ENCODE data around the gene AXIN1.

DNA sequence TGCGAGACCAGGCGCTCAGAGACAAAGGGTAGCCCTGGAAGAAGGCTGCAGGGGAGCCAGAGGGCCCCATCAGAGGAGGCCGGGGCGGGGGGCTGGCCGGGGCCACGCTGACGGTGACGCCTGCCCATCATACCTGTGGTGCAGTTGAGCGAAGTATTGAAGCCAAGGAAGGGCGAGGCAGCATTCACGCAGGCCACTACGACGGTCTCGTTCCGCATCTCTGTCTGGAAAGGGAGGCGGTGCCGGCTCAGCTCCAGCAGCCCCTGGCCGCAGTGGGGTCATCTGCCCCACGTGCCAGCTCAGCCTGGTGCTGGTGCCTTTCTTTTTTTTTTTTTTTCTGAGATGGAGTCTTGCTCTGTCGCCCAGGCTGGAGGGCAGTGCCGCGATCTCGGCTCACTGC is 22.7 kb upstream of the AXIN1 start:
- TF ChIP-seq CTCF (IDR thresholded peaks at IDR 0.05) = no peak
- no peak for TF ChIP-seq POLR2AphosphoS5 (IDR thresholded peaks at IDR 0.05)

Measured in prostate gland (tissue), 2 donors.